K562 (cell line): ENCODE data around the gene CORO2A. TPM values are rescaled to one million over a fixed set of nuclear protein-coding genes. Genes with fewer than 3 reads are reported as not detected.
A peak's percentile ranks its signal among the peaks of the same experiment; 100 is the strongest.

Experiments
- ATAC-seq: fragments of 200-7000 bp; cut with Tn5 transposase; 3 replicates; pipeline ENCODE4 v1.9.1; 2020; ENCODE audit warnings: moderate library complexity
- BruUV-seq: library from RNA; stranded (reverse); fragments of 400-500 nt; replicated peaks from 2 replicates; lab custom pipeline; 2021; lab: Mats Ljungman, UMichigan
- CTCF ChIA-PET: fragments of 300-600 bp; formaldehyde crosslinking; extraction: SDS; loops from one replicate; lab custom pipeline; 2021; ENCODE audit warnings: low intra/inter-chr PET ratio; lab: Yijun Ruan, JAX
- POLR2A ChIA-PET: fragments of 300-600, 350-650 bp; sonication (Branson Sonifier 250); formaldehyde crosslinking; extraction: SDS; loops from one replicate; lab custom pipeline; 2021; ENCODE audit warnings: antibody characterized with exemption, inconsistent platforms; lab: Yijun Ruan, JAX
- DNase-seq, 4 experiments: peaks; one replicate each; pipeline versions ENCODE4 v3.0.0 to v3.0.0-alpha.2; 2011 to 2018; ENCODE audit warnings: low spot score in 3 of 4, mixed read lengths in 3 of 4; ENCODE audit errors: extremely low read depth in 1 of 4
- FAIRE-seq: peaks from 2 replicates; lab custom pipeline; 2011; peaks lifted over from hg19 to GRCh38; lab: Jason Lieb, UNC
- H2AFZ ChIP-seq: 2 replicates; pipeline ENCODE4 v1.6.0; 2011; ENCODE audit warnings: low read depth, low read length, control low read depth, inconsistent platforms
- H3K27ac ChIP-seq: fragments of 200-600 bp; 3 replicates; pipeline ENCODE4 v1.8.0; 2011; ENCODE audit warnings: low read depth, mild to moderate bottlenecking, control low read depth, inconsistent platforms, low read length, moderate library complexity, mixed read lengths; ENCODE audit errors: extremely low read depth
- H3K27me3 ChIP-seq, 2 experiments: fragments of 300-600 bp in 1 of 2; 2 replicates in 1 of 2; 3 replicates in 1 of 2; pipeline versions ENCODE4 v1.6.0 to v1.8.0; 2011; ENCODE audit warnings: inconsistent platforms in 2 of 2, low read length in 2 of 2, mild to moderate bottlenecking in 1 of 2, mixed read lengths in 1 of 2, moderate library complexity in 1 of 2; ENCODE audit not compliant: control insufficient read depth in 2 of 2, insufficient read depth in 2 of 2
- H3K36me3 ChIP-seq: fragments of 300-600 bp; 3 replicates; pipeline ENCODE4 v1.8.0; 2011; ENCODE audit warnings: mild to moderate bottlenecking, low read length, inconsistent platforms; ENCODE audit not compliant: control insufficient read depth, insufficient read depth
- H3K4me1 ChIP-seq, 2 experiments: fragments of 200-600 bp in 1 of 2; replicated peaks in 1 of 2; 2 replicates in 1 of 2; 3 replicates in 1 of 2; pipeline versions ENCODE4 v1.5.1 to v1.8.0; 2011; ENCODE audit warnings: inconsistent platforms in 2 of 2, low read length in 2 of 2, mild to moderate bottlenecking in 1 of 2, mixed read lengths in 1 of 2, moderate library complexity in 1 of 2; ENCODE audit not compliant: control insufficient read depth in 2 of 2, insufficient read depth in 2 of 2
- H3K4me2 ChIP-seq: 2 replicates; pipeline ENCODE4 v1.6.1; 2011; ENCODE audit warnings: low read length, control low read depth, inconsistent platforms, mixed read lengths; ENCODE audit not compliant: insufficient read depth
- H3K4me3 ChIP-seq: fragments of 200-600 bp; sonication (generic), shearing (Covaris generic); 2 replicates; pipeline ENCODE4 v1.5.1; 2016; ENCODE audit warnings: control low read depth, inconsistent platforms
- H3K79me2 ChIP-seq: fragments of 200-600 bp; 3 replicates; pipeline ENCODE4 v1.8.0; 2011; ENCODE audit warnings: low read length, inconsistent platforms; ENCODE audit not compliant: control insufficient read depth, insufficient read depth
- H3K9ac ChIP-seq, 2 experiments: 2 replicates each; pipeline versions ENCODE4 v1.6.0 to v1.6.1; 2011; ENCODE audit warnings: low read depth in 2 of 2, low read length in 2 of 2, control low read depth in 1 of 2, inconsistent platforms in 1 of 2, mild to moderate bottlenecking in 1 of 2, mixed read lengths in 1 of 2; ENCODE audit not compliant: insufficient read depth in 1 of 2
- H3K9me1 ChIP-seq: one replicate; pipeline ENCODE4 v1.6.0; 2011; ENCODE audit warnings: inconsistent platforms, mild to moderate bottlenecking, low read length, moderate library complexity; ENCODE audit not compliant: control insufficient read depth, insufficient read depth
- H3K9me3 ChIP-seq: replicated peaks from 2 replicates; pipeline ENCODE4 v1.5.1; 2011; ENCODE audit warnings: low read depth, low read length, inconsistent platforms; ENCODE audit not compliant: control insufficient read depth, insufficient read depth
- H4K20me1 ChIP-seq: replicated peaks from 2 replicates; pipeline ENCODE4 v1.6.1; 2011; ENCODE audit warnings: low read length, inconsistent platforms, mixed read lengths; ENCODE audit not compliant: control insufficient read depth, insufficient read depth
- BCOR ChIP-seq: fragments of 450-650 bp; IDR thresholded peaks from 2 replicates; pipeline ENCODE4 v1.6.1; 2016
- DACH1 ChIP-seq: fragments of 450-650 bp; IDR thresholded peaks from 2 replicates; pipeline ENCODE4 v1.6.1; 2018; ENCODE audit not compliant: partially characterized antibody
- FOS ChIP-seq: IDR thresholded peaks from 3 replicates; pipeline ENCODE4 v1.6.1; 2011; ENCODE audit not compliant: insufficient read length; ENCODE audit errors: extremely low read depth
- HMG20A ChIP-seq: fragments of 450-650 bp; formaldehyde crosslinking; conservative IDR thresholded peaks from 2 replicates; pipeline ENCODE4 v1.4.0; 2020; ENCODE audit warnings: mild to moderate bottlenecking, mixed read lengths
- PTBP1 ChIP-seq: fragments of 200-400 bp; formaldehyde crosslinking; IDR thresholded peaks from 2 replicates; pipeline ENCODE4 v1.6.1; 2017; ENCODE audit warnings: low read depth, low read length
- PTTG1 ChIP-seq: fragments of 450-650 bp; IDR thresholded peaks from 2 replicates; pipeline ENCODE4 v1.6.1; 2016; ENCODE audit warnings: low read depth, mild to moderate bottlenecking, missing genetic modification characterization, missing compliant biosample characterization
- SAP30 ChIP-seq: fragments of 200-600 bp; sonication (generic); IDR thresholded peaks from 2 replicates; pipeline ENCODE4 v1.6.1; 2012; ENCODE audit warnings: borderline replicate concordance, low read depth, mild to moderate bottlenecking, moderate library complexity, low read length, control low read depth, inconsistent platforms; ENCODE audit not compliant: insufficient read depth, poor library complexity, severe bottlenecking
- SMAD4 ChIP-seq: fragments of 250-450 bp; sonication (Bioruptor Pico); conservative IDR thresholded peaks from 2 replicates; pipeline ENCODE4 v1.8.0; 2021; ENCODE audit warnings: inconsistent platforms, mild to moderate bottlenecking, moderate library complexity
- SRSF3 ChIP-seq: fragments of 200-400 bp; formaldehyde crosslinking; IDR thresholded peaks from 2 replicates; pipeline ENCODE4 v1.6.1; 2016; ENCODE audit warnings: mild to moderate bottlenecking, low read length, moderate library complexity; ENCODE audit not compliant: insufficient read depth
- STAT5A ChIP-seq: IDR thresholded peaks from 2 replicates; pipeline ENCODE4 v1.6.1; 2012; ENCODE audit warnings: low read length, inconsistent platforms, borderline replicate concordance
- TBL1XR1 ChIP-seq, 2 experiments: IDR thresholded peaks; 2 replicates each; pipeline ENCODE4 v1.6.1; 2012; ENCODE audit warnings: improper control_type of control experiment in 2 of 2, low read length in 2 of 2, mild to moderate bottlenecking in 1 of 2
- TEAD1 ChIP-seq, 2 experiments: fragments of 450-650 bp in 1 of 2; sonication (generic) in 1 of 2; formaldehyde crosslinking; IDR thresholded peaks; 2 replicates each; pipeline versions ENCODE4 v1.4.0 to v1.8.0; 2020 to 2022; ENCODE audit warnings: mild to moderate bottlenecking in 2 of 2, missing genetic modification reagents in 1 of 2
- XRCC4 ChIP-seq: IDR thresholded peaks from one replicate; pipeline ENCODE4 v1.6.1; 2011; ENCODE audit not compliant: insufficient read depth, insufficient read length; ENCODE audit errors: extremely low read depth
- ZBTB17 ChIP-seq: fragments of 450-650 bp; formaldehyde crosslinking; IDR thresholded peaks from 2 replicates; pipeline ENCODE4 v1.4.0; 2020; ENCODE audit warnings: mild to moderate bottlenecking
- ZNF41 ChIP-seq: fragments of 250-450 bp; sonication (Bioruptor Pico); conservative IDR thresholded peaks from 2 replicates; pipeline ENCODE4 v1.4.0; 2020; ENCODE audit warnings: mild to moderate bottlenecking
- ZNF696 ChIP-seq: fragments of 250-450 bp; sonication (Bioruptor Pico); conservative IDR thresholded peaks from 2 replicates; pipeline ENCODE4 v1.4.0; 2020; ENCODE audit warnings: mild to moderate bottlenecking, moderate library complexity
- ZNF740 ChIP-seq, 3 experiments: fragments of 200-800 bp in 1 of 3; sonication (Bioruptor generic) in 1 of 3; sonication (generic) in 1 of 3; formaldehyde crosslinking in 1 of 3; IDR thresholded peaks; 2 replicates each; pipeline versions ENCODE4 v1.6.1 to v1.8.0; 2016 to 2022; ENCODE audit warnings: mild to moderate bottlenecking in 2 of 3, missing compliant biosample characterization in 2 of 3, missing genetic modification characterization in 2 of 3, missing genetic modification reagents in 1 of 3
- WGBS: fragments of 100-300 bp; shearing (Covaris generic); methylation state at CpG from one replicate; pipeline ENCODE4 v1.1.6; 2016; ENCODE audit warnings: low coverage, mixed read lengths; ENCODE audit not compliant: insufficient coverage; ENCODE audit errors: missing lambda C conversion rate; 5-methylcytosine and 5-hydroxymethylcytosine counted together
- in situ Hi-C: fragments of 300-500 bp; cut with MboI; formaldehyde crosslinking; loops from 4 replicates; pipeline ENCODE4 v1.15.0; 2018; ENCODE audit warnings: inconsistent platforms, mixed read lengths
- intact Hi-C: fragments of 100-400 bp; cut with micrococcal nuclease; formaldehyde crosslinking; loops from 2 replicates; pipeline ENCODE4 v1.14.2; 2022
- polyA plus RNA-seq, 8 experiments: library from polyadenylated mRNA; depleted of rRNA in 4 of 8; stranded (reverse) in 5 of 8; unstranded in 3 of 8; fragments of >200 nt; fragmentation: Nextera tagmentation in 2 of 8; fragmentation: Illumina TruSeq in 1 of 8; extraction: Ambion mirVana in 2 of 8; extraction: Trizol in 1 of 8; gene quantifications; 2 replicates each; pipeline versions ENCODE4 v1.2.1 to v1.2.3, GENCODE V29; 2011 to 2014; ENCODE audit warnings: inconsistent platforms in 1 of 8, missing spikeins in 1 of 8
- total RNA-seq, 7 experiments: library from RNA; depleted of rRNA in 6 of 7; stranded (reverse); fragments of >200 nt in 6 of 7; fragmentation: Illumina TruSeq in 2 of 7; extraction: Trizol in 2 of 7; gene quantifications; 2 replicates each; pipeline versions ENCODE4 v1.2.1 to v1.2.3, GENCODE V29; 2011 to 2021; ENCODE audit warnings: low replicate concordance in 1 of 7
- TF ChIP-seq, protein P1 (sequence below): fragments of 250-450 bp; sonication (Bioruptor Pico); IDR thresholded peaks from 2 replicates; pipeline ENCODE4 v1.8.0; 2022; ENCODE audit warnings: moderate library complexity, mild to moderate bottlenecking, inconsistent platforms
- TF ChIP-seq, protein P2 (sequence below): fragments of 450-650 bp; formaldehyde crosslinking; IDR thresholded peaks from 2 replicates; pipeline ENCODE4 v1.4.0; 2020; ENCODE audit warnings: mild to moderate bottlenecking, mixed read lengths

Gene CORO2A
- total and polyA plus RNA-seq, 9 of the 15 experiments (the other 6 are each of a cell fraction or from before 2014, with no cell fraction given), result 9.5 to 26.6 (median 18.0) TPM

DNA sequence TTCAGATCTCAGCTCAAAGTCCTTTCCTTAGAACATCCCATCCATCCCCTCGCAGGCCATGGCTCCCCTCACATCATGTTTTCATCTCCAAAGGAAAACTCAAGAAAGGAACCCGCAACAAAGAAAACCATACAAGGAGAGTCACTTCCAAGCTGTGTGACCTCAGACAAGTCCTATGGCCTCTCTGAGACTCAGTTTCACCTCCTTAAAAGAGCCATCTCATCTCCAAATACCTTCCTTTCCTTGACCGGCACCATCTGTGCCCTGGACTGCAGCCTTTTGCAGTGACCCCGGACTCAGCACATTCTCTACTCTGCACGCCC is 10.7 kb downstream of the CORO2A start (continued):
- TF ChIP-seq TEAD1 (CRISPR knock-in tag; IDR thresholded peaks at IDR 0.05), result 0 out of 4 replicates have a peak, but pooled peaks of 1 of the 2 experiments have one; percentile 38
- TF ChIP-seq BCOR, result peak; percentile 39; the same call in 1 of the 2 replicates
- TF ChIP-seq PTBP1, result 0 out of 2 replicates have a peak, but pooled peaks have one; percentile 29
- no peak for TF ChIP-seq ZBTB17 (CRISPR knock-in tag)
- TF ChIP-seq, all 486 proteins: peak for 18

DNA sequence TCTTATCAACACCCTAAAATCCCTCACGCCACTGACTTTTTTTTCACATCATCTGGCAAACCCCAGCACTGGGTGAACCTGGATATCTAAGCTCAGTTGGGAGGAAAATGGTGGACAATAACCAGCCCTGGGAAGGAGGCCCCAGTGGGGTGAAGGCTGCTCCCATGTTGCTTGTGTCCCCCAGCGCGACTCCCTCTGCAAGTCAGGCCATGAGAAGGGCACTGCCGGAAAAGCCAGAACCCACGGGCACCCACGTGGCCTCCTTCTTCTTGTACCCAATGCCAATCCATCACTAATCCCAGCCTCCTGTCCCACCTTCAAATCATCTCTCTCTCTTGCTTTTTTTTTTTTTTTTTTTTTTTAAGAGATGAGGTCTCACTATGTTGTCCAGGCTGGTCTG is 11.4 kb downstream of the CORO2A start:
- Histone ChIP-seq H3K4me2 (peak overlapping the region; percentile 76), H3K4me3 (no peak overlapping the region), H4K20me1 (no peaks in the 10 kb centered on the region), H3K27me3 (no peaks in the 10 kb centered on the region), H3K36me3 (peaks cover 11% of the 10 kb centered on the region; the same call in 1 of the 3 replicates), H2AFZ (no peak overlapping the region), H3K9me3 (no peaks in the 10 kb centered on the region), H3K9ac (peak overlapping the region; percentile 43 to 83; a peak in 3 of 4 replicates), H3K79me2 (peaks cover 85% of the 10 kb centered on the region), H3K27ac (peak overlapping the region; percentile 80), H3K9me1 (no peaks in the 10 kb centered on the region), H3K4me1 (peaks cover 47 to 73% of the 10 kb centered on the region in 2 experiments)
- FAIRE-seq (no peak), ATAC-seq (no peak), DNase-seq (no peak)
- intact Hi-C loops, result loop anchor here (5.0 kb wide), 1 partner anchor 239 kb away; no protein-coding TSS in a partner anchor
- BruUV-seq, result no TSS peak
- in situ Hi-C loops, result no loop called here
- ChIA-PET CTCF (no interaction called here), POLR2A (interaction anchor here (0.7 kb wide), 1 partner anchor 8 kb away, joined by 4 read pairs; no protein-coding TSS in a partner anchor)
- WGBS, result 84% methylated on average over 4 of the region's 6 CpGs
- no peak for TF ChIP-seq DACH1
- TF ChIP-seq, protein P1, sequence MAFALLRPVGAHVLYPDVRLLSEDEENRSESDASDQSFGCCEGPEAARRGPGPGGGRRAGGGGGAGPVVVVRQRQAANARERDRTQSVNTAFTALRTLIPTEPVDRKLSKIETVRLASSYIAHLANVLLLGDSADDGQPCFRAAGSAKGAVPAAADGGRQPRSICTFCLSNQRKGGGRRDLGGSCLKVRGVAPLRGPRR, result no peak
- no peak for TF ChIP-seq ZNF41 (CRISPR knock-in tag)
- TF ChIP-seq SAP30, result no peak
- TF ChIP-seq TBL1XR1 (IDR thresholded peaks at IDR 0.05; ENCODE audit: low read length in 2 of 2), result no peak
- no peak for TF ChIP-seq ZNF696 (CRISPR knock-in tag)
- no peak for TF ChIP-seq SRSF3
- TF ChIP-seq ZNF740 (CRISPR knock-in tag; IDR thresholded peaks at IDR 0.05), result no peak
- TF ChIP-seq ZNF740 (tag; IDR thresholded peaks at IDR 0.05), result no peak
- no peak for TF ChIP-seq FOS
- no peak for TF ChIP-seq STAT5A
- no peak for TF ChIP-seq XRCC4
- no peak for TF ChIP-seq SMAD4 (CRISPR knock-in tag)
- TF ChIP-seq, protein P2, sequence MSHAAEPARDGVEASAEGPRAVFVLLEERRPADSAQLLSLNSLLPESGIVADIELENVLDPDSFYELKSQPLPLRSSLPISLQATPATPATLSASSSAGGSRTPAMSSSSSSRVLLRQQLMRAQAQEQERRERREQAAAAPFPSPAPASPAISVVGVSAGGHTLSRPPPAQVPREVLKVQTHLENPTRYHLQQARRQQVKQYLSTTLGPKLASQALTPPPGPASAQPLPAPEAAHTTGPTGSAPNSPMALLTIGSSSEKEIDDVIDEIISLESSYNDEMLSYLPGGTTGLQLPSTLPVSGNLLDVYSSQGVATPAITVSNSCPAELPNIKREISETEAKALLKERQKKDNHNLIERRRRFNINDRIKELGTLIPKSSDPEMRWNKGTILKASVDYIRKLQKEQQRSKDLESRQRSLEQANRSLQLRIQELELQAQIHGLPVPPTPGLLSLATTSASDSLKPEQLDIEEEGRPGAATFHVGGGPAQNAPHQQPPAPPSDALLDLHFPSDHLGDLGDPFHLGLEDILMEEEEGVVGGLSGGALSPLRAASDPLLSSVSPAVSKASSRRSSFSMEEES (CRISPR knock-in tag), result no peak
- no peak for TF ChIP-seq PTTG1 (tag)
- no peak for TF ChIP-seq HMG20A (CRISPR knock-in tag)
